ENCODE data around the gene DUT.
"Not testable (repeated sequence)": the region's sequence is repeated elsewhere in the genome, so short reads cannot be mapped to it uniquely, and the experiment has no call there.

The DUT gene

GRCh38 chr15:48330855-48331795 is at the start of gene DUT:
Gene DUT, plus strand, starts transcription at chr15:48331429. Its CDS starts 87 bp downstream, at chr15:48331516.
- DNase-seq = peak; percentile 48 to 72 (median 61)

GRCh38 chr15:48281674-48282073 is 49.6 kb upstream of the DUT start:
- no peak for DNase-seq

- DNase-seq = no peak
Observed at GRCh38 chr15:48282216-48282615, 49.0 kb upstream of the DUT start.

GRCh38 chr15:48283396-48284145 is 47.7 kb upstream of the DUT start:
- DNase-seq = no peak

GRCh38 chr15:48285329-48286214 is 45.7 kb upstream of the DUT start:
- no peak for DNase-seq

DNA sequence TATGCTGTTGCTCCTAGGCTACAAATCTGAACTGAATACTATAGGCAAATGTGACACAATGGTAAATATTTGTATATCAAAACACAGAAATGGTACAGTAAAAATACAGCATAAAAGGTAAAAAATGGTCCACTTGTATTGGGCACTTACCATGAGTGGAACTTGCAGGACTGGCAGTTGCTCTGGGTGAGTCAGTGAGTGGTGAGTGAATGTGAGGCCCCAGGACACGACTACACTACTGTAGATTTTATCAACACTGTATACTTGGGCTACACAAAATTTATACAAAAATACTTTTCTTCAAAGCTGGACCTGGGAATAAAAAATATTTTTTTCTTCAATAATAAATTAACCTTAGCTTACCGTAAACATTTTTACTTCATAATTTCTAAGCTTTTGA is 41.6 kb upstream of the DUT start:
- DNase-seq = no peak

DNA sequence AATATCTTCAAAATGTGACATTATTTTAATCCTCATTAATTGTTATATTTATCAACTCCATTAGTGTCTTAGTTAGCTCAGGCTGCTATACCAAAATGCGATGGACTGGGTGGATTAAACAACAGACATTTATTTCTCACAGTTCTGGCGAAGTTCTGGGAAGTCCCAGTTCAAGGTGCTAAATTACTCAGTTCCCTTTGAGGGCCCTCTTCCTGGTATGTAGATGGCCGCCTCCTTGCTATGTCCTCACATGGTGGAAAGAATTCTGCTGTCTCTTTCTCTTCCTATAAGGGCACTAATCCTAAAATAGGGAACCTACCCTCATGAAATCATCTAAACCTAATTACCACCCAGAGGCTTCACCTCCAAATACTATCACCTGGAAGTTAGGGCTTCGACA is 38.8 kb upstream of the DUT start:
- DNase-seq = no peak

GRCh38 chr15:48297668-48298067 is 33.6 kb upstream of the DUT start:
- no peak for DNase-seq

GRCh38 chr15:48298914-48299313 is 32.3 kb upstream of the DUT start:
- DNase-seq = no peak

DNA sequence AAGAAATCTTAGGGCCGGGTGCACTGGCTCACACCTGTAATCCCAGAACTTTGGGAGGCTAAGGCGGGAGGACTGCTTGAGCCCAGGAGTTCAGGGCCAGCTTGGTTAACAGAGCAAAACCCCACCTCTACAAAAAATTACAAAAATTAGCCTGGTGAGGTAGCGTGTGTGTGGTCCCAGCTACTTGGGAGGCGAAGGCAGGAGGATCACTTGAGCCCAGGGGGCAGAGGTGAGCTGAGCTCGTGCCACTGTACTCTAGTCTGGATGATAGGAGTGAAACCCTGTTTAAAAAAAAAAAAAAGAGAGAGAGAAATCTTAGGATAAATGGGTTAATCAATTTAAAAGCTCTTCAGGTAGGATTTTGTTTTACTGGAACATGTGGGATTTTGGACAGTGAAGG is 31.2 kb upstream of the DUT start:
- DNase-seq = no peak

GRCh38 chr15:48304398-48304797 is 26.8 kb upstream of the DUT start:
- DNase-seq = no peak

DNA sequence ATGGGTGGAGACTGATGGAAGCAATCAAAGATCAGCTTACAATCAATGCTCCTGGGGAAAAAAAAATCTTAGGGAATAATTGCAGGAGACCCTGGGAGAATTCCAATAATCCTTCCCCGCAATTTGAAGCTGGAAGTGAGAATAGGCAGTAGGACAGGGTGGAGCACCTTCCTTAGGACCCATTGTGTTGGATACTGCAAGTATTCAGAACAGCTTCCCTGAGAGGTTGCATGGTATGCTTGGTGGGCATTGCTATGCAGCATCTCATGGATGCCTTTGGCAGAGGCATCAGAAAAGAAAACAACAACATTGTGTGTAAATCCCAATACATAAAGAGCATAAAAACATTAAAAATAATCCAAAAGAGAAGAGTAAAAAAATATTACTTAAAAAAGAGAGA is 24.6 kb upstream of the DUT start:
- DNase-seq = no peak

GRCh38 chr15:48307586-48307985 is 23.6 kb upstream of the DUT start:
- DNase-seq = no peak

DNA sequence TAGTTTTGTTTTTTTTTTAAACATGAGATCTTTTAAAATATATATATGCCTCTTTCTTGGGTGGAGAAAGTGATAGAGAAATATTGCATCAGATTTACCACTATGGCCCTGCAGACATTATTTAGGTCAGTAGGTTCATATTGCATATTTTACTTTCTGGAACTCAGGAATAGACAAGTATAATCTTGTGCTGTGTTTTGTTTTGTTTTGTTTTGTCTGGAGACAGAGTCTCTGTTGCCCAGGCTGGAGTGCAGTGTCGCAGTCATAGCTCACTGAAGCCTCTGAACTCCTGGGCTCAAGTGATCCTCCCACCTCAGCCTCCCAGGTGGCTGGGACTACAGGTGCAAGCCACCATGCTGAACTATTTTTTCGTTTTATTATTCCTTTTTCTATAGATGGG is 21.5 kb upstream of the DUT start:
- no peak for DNase-seq

GRCh38 chr15:48313216-48313615 is 18.0 kb upstream of the DUT start:
- DNase-seq = no peak

DNA sequence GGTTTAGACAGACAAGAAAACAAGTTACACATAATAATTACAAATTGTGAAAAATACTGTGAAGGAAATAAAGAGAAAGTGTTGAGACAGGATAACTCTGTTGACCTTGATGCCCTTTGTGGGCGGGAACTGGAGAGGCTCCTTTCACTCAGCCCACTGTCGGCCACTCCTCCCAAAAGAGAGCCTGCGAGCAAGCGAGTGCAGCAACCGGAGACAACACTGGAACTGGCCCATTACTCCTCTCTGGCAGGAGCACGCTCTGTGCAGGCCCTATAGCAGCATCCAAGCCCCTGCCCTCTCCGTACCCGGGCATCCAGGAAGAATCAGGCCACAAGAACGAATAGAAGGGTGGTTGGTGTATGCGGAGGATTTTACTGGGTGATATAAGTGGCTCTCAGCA is 16.2 kb upstream of the DUT start:
- no peak for DNase-seq

DNA sequence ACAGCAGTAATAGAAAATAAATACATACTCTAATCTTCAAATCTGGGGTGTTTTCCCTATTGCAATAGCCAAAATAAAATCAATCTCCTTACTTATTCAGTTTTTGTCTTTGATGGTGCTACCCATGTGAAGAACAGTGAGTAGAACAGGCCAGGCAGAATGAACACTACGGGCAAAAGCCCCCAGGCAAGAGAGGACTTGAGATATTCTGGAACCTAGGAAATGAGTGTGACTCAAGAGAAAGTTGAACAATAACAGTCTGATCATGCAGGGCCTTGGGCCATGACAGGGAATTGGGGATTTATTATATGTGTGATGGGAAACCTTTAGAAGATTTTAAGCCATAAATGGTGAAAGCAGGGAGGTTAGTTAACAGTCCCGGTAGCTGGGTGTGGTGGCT is 14.0 kb upstream of the DUT start:
- DNase-seq = no peak

DNA sequence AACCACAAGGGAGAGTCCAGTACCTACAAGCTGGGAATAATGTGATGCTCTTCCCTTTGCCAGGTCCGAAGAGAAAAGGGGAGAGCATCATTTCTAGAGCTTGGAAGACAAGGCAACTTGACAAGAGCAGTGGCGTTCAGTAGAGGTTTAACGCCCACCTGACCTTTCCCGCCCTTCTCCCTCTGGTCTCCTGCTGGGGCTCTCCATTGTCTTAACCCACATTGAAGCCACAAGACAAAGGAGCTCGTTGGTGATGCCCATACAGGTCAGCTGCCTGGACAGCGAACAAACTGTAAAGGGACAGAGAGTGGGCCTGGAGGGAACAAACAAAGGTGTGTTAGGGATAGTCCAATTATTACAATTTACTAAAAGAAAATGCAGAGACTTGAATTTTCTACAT is 13.1 kb upstream of the DUT start:
- no peak for DNase-seq

GRCh38 chr15:48323294-48323693 is 7.9 kb upstream of the DUT start:
- DNase-seq = no peak

DNA sequence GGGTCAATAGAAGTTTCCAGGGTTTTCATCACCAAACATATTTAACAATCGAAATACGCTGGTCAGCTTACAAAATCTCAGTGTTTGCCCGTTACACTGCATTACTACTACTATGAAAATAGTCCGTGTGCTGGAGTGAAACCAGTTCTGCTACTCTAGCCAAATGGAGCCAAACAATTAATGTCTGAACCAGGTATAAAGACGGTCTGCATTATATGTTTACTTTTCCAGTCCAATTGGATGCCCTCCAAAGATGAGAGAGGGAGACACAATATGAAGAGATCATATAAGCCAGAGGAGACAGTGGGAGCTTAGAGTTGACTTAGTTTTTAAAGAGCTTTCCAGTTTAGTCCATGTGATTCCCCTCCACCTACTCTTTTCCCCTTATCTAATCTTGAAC is 6.3 kb upstream of the DUT start:
- DNase-seq = no peak

DNA sequence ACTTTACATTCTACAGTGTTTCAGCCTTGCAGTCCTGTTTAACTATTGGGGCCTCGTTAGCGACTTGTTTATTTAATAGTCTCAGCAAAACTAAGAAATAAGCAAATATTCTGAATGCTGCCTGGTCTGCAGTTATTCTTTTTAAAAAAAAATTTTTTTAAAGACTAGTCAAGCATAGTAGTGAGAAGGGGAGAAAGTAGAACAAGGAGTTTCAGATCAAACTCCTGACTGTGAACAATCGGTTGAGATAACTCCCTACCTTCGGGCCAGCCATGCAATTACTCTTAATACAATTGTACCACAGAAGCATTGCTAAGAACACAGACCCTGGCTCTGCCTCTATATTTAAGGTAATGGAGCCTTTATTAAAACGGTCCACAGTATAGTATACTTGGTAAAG is 5.8 kb upstream of the DUT start:
- no peak for DNase-seq

GRCh38 chr15:48326180-48326579 is 5.0 kb upstream of the DUT start:
- not testable (repeated sequence) for DNase-seq

DNA sequence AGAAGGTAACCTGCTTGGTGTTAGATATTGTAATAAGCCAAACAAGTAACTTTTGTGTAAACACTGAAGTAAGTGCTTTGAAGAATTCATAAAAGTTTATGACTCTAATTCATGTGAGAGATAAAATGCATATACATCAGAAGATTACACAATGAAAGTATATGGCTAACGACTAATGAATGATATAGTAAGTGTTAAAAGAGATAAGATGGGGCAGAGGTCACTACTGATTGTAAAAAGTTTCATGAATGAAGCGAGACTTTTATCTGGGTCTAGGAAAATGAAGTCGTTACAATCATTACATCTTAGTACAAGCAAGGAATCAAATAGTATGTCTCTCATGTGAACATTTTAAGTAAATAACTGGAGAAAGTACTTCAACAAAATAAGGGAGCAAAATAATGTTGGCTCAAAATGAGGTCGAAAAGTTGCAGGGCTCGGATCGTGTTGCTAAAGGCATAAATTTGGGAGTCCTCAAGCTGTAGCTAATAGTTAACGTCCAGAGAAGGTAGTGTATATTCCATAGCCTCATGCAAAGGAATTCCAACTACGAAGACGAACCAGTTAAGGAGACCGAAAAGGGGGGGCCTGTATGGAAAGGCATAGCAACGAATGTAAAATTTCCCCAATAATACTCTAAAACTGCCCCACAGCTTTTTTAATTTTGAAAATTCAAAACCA is 984 bp upstream of the DUT start:
- no peak for DNase-seq

All from activated naive CD4-positive, alpha-beta T cell (primary cell).